Stimulated activated CD4-positive, alpha-beta T cell treated with anti-CD3 and anti-CD28 coated beads, Interleukin-1b, Interleukin-23, amount 100 ng/mL, for 4 hours (primary cell): ENCODE results near the gene CSTB.
A peak's percentile ranks its signal among the peaks of the same experiment; 100 is the strongest.
"Not testable (repeated sequence)": the region's sequence is repeated elsewhere in the genome, so short reads cannot be mapped to it uniquely, and the experiment has no call there.

Experiments used
- DNase-seq, 2 donors: peaks; one replicate each; pipeline ENCODE4 v3.0.0-alpha.2; 2020; ENCODE audit warnings: low read depth in 2 of 2

Gene CSTB, protein sequence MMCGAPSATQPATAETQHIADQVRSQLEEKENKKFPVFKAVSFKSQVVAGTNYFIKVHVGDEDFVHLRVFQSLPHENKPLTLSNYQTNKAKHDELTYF

DNA sequence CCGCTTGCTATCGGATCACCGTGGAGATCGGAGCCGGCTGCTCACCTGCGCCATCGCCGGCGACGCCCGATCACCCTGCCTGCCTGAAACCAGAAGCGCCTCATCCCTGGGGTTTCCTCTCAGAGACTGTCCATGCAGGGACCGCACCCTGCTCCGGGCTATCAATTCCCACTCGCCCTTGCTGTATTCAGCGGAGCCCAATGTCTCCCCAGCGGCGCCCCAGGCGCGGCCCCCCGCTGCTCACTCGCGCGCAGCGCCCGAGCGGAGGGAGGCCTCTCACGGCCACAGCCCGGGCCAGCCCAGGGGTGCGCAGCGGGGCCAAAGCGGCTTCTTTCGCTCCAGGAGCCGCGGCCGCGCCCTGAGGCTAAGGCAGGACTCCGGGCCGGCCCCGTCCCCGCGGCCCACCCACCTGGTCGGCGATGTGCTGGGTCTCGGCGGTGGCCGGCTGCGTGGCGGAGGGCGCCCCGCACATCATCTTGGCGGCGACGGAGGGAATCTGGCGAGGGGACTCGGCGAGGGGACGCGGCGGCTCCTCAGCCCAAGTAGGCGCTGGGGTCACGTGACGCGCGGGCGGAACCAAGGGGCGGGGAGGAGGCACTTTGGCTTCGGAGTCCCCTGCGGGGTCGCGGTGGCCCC lies at the start of gene CSTB:
Gene CSTB, minus strand, starts transcription at position 514 of the 636 bp plus-strand sequence. Its CDS starts 39 bp downstream, at position 475.
- DNase-seq: peak; percentile 80

DNA sequence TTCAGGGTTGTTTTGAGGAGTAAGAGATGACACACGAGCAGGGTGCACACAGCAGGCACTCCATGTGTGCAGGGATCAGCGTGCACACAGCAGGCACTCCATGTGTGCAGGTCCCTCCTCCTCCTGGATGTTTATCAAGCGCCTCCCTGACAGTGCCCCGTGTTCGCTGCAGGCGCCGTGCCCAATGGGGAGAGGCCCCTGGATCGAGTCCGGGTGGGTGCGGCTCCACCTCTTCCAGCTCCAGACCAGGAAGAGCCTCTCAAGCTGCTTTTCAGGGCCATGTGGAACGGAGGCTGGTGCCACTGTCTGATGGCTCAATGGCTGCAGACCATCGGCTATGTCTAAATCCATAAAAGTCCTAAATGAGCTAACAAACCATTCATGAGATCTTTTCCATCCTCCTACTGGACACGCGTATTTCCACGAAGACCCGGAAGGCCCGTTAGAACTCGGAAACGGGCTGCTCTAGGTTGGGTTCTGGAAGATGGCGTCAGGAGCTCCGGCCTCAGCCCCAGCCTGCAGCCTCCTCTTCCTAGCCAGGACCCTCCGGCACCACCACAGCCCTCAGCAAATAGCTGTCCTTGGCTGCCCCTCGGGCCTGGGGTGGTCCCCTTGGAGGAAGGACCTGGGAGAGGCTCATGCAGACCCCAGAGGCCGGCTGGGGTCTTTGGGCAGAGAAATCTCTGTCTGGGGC lies 49.3 kb upstream of the CSTB start:
- DNase-seq: no peak

DNA sequence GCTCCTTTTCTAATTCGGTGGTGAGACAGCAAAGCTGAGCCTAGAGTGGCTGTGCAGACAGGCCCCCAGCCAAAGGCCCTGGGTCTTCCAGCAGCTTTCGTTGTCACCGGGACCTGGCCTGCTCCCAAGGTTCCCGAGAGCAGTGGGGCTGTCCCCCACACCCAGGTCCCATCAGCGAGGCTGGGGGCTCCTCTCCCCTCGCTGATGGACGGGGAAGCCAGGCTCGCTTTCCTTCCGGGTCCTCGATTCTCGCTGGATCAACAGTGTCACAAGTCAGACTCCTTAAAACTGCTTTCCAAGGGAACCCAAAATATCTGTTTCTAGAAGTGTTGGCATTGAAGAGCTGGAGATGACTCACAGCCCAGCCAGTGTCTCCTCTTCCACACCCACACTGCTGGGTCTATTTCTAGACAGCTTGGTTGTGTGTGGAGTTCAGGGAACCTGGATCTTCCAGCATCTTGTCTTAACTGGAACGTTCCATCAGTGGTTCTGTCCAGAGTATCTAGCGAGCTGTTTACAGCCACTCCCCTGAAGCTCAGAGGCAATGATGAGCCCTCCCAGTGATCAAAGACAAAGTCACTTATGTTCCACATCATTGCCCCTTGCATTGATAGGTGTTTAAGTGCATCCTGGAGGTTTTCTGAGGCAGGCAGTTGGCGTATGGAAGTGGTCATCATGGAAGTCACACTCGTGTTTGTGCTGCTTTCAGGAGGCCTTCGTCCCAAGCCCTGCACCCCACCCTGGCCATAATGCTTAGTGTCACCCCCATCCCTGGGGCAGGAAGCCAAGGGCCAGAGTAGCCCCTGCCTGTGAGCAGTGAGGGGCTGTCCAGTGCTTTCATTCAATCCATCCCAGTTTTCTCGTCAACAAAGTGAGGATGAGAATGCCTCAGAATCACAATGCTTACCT lies 48.5 kb upstream of the CSTB start:
- no peak for DNase-seq

DNA sequence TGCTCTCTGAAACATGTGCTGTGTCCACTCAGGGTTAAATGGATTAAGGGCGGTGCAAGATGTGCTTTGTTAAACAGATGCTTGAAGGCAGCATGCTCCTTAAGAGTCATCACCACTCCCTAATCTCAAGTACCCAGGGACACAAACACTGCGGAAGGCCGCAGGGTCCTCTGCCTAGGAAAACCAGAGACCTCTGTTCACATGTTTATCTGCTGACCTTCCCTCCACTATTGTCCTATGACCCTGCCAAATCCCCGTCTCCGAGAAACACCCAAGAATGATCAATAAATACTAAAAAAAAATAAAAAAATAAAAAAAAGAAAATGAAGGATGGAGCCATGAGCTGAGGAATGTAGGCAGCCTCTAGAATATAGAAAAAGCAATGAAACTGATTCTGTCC lies 46.6 kb upstream of the CSTB start:
- not testable (repeated sequence) for DNase-seq

DNA sequence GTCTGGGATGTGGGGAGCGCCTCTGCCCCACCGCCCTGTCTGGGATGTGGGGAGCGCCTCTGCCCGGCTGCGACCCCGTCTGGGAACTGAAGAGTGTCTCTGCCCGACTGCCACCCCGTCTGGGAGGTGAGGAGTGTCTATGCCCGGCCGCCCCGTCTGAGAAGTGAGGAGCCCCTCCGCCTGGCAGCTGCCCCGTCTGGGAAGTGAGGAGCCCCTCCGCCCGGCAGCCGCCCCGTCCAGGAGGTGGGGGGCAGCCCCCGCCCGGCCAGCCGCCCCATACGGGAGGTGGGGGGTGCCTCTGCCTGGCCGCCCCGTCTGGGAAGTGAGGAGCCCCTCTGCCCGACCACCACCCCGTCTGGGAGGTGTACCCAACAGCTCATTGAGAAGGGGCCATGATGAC lies 46.1 kb upstream of the CSTB start:
- DNase-seq: not testable (repeated sequence)

DNA sequence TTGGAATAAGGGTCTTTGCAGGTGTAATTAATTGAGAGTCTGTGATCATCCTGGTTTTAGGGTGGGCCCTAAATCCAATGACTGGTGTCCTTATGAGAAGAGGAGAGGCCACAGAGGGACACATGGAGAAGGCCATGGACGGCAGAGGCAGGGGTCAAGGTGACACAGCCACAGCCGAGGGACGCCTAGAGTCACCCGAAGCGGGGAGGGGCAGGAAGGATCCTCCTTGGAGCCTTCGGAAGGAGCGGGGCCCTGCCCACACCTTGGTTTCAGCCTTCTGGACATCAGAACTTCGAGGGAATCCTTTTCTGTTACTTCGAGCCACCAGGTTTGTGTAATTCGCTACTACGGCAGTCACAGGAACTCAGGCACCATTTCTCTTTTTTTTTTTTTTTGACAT lies 44.4 kb upstream of the CSTB start:
- DNase-seq: no peak

DNA sequence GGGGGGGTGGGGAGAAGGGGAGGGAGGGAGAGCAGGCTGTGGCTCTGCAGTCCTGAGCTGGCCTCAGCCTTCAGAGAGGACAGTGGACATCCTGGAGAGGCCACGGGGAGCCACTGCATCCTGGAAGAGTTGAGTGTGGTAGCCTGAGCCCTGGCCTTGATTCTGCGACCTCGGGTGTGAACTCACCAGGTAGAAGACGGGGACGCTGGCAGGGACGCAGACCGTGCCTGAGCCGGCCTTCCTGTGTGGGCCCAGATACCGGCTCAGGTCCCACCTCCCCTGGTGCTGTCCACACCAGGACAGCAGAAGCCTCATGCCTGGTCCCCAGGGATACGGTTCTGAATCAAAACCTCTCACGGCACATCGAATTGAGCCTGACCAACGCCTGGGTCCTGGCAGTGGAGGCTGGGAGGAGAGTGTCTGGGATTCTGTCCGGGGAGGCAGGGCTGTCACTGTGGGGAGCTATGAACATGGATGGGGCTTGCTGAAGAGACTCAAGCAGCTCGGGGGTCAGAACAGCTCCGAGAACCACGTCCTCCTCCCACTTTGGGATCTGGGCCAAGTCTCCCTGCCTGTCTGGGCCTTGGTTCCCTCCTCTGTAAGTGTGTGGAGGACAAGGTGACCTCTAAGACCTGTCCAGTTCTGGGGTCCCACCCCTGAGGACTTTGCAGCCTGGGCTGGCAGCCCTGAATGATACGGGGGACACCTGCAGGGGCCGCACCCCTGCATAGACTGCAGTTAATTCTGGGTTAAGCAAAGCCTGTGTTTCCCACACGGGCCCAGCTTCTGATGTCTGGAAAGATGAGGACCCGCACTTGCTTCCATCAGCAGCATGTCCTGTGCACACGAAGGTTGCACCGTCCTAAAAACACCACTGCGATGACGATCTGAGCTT lies 43.6 kb upstream of the CSTB start:
- DNase-seq: no peak

DNA sequence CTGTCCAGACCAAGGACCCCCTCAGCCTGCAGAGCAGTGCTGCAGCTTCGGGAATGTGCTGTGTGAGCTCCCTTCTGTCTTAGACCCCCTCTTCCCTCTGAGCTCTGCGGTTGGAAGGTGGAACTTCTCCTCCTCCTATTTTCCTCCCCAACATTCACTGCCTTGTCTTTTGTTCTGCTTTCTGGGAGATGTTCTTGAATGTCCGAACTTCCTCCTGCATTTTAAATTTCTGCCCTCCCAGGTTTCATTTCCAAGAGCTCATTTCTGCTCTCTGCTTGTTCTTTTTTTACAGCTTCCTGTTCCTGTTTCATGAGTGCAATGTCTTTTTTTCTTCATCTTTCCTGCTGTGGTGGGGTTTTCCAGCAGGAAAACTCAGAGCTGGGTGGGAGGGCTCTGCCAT lies 42.6 kb upstream of the CSTB start:
- DNase-seq: no peak

DNA sequence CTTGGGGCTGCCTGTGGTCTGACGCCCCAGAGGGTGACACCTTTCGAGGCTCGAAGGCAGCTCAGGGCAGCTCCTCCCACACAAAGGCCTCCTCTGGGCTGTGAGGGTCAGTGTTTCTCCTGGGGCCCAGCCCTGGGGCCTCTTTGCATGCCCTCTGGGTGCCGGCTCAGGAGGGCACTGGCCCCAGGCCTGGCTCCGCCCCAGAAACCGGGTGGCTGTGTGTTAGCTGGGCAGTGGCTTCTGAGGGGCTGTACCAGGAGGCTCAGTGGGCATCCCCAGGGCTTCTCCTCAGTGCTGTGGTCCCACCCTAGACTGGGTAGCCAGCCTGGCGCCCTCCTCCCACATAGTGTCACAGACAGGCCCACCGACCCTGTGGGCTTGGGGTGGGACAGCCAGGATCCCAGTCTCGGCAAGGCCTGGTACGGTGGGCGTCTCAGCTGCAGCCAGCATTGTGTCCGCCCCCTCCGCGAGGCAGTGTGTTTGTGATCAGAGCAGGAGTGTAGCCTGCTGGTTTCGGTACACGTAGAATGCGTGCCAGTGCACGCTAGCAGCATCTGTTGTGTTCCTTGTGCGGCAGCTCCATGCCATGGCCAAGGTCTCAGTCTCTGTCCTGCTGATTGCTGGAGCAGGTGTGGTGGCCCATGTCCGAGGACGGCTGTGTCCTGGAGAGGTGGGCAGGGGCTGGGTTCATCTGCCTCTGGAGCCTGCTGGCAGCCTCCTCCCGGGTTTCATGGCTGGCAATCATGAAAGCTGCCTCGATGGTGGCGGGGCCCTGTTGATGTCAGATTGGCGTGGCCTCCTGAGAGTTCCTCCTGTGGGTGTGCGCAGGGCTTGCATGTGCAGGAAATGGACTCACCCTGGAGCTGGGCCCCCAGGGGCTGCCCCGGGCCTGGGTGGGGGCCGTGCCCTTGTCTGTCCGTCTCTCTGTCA lies 41.3 kb upstream of the CSTB start:
- DNase-seq: no peak

DNA sequence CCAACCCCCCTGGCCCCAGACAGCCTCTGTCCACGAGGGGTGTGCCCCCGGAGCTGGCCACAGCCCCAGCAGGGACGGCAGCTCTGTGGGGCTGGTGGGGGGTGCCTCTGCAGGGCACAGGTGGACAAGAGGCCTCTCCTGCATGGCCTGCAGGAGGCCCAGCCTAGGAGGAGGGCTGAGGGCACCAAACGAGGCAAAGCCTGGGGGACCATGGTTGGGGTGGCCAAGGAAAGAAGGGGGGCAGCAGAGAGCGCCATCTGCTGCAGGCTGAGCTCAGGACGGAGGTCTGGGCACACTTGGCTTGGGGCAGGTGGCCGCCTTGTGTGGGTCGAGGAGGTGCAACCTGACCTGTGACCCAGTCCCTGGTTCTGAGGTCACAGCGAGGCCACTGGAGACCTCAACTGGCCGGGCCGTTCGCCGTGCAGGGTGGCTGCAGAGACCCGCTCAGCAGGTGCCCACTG lies 40.5 kb upstream of the CSTB start:
- no peak for DNase-seq

DNA sequence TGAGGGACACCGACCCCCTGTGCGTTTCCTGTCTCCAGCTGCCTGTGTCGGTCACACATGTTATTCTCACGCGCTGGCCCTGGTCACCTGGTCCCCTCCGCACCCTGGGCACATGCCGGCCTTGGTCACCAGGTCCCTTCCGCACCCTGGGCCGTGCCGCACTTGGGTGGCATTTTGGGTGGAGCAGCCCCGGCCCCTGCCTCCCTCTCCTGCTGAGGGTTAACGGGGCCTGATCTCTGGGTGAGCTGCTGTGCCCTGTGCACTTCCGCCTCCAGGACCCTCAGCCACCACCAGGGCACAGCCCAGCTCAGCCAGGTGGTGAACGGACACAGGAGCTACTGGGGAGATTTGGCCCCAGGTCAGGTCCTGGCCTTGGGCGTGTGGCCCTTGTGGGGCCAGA lies 39.9 kb upstream of the CSTB start:
- no peak for DNase-seq

DNA sequence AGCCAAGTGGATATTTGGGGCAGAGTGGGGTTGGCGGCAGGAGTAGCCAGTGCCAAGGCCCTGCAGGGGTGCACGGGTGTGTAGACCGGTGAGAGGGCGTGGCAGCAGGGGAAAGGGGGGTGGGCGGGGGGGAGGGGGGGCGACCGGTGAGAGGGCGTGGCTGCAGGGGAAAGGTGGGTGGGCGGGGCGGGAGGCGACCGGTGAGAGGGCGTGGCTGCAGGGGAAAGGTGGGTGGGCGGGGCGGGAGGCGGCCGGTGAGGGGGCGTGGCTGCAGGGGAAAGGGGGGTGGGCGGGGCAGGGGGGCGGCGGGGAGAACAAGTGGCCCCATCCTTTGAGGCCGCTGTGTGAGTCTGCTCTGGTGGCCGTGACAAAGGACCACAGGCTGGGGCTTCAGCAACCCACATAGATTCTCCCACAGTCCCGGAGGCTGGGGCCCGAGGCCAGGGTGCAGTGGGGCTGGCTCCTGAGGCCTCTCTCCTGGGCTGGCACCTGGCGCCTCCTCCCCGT lies 39.1 kb upstream of the CSTB start:
- no peak for DNase-seq

DNA sequence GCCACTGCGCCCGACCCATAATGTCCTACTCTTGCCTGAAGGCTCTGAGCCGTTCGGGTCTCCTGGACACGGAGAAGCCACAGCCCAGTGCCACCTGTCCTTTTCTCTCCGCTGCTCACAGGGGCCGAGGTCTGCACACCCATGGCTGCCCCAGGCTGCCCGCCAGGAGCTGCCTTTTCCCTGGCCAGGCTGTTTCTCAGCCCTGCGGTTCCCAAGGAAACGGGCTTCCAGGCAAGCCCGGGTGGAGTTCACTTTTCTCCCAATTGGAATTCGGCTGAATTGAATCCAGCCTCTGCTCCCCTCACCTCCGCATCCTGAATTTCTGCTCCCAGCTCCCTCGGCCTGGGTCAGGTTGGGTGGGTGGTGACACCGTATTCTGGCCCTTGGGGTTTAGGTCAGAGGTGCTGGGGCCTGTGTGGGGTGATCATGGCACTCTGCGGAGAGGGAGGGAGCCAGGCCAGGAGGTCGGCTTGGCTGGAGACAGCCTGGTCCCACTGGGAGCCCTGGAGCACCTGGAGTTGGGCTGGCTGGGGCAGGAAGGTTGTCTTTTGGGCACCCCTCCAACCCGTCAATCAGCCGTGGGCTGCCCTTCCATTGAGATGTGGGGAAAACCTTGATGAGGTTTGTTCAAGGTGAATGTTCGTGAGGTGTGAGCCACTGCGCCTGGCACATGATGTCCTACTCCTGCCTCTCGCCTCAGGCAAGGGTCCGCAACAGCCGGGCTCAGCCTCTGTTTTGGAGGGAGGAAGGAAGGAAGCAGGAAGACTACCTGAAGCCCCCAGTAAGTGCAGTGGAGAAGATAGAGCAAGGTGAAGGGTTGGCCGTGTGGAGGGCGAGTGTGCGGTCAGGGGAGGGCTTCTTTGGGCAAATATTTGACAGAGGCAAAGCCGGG lies 38.4 kb upstream of the CSTB start:
- DNase-seq: no peak

DNA sequence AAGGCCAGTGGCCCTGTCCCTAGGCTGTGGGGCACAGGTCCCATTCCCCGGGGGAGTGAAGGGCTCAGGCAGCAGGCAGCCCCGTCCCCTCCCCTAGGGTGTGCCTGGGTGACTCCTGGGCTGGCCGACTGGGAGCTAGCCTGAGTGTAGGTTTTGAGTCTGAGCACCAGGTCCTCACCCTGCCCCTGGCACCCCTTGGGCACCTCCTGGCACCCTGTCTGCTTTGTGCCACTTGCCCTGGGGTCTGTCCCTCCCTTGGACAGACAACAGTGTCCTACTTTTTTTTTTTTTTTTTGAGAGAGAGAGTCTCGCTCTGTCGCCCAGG lies 37.5 kb upstream of the CSTB start:
- no peak for DNase-seq

DNA sequence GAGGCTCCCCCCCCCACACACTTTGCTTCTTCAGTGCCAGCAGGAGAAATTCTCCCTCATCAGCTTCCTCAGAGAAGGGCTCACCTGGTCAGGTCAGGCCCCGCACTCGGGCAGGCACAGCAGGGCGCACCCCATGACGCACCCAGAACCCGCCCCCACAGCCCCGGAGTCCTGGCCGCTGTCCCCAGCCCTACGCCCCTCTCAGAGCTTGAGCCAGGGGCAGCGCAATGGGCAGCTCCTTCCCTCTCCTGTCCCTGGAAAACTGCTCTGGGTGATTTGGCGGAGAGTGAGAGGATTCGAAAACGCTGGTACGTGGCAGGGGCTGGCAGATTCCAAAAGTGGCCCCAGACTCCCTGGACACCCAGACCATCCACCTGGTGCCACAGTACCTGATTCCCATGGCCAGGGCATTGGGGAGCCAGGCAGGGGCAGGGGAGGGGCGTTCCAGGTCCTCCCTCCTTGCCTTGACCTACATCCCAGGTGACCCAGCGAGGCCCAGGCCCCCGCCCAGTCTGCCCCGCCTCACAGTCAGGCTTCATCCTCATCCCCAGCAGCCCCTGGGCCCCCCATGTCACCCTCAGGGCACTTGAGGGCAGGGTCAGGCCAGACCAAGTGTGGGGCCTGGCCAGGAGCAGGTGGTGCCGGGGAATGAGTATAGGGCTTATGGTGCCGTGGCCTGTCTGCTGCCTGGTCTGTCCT lies 37.0 kb upstream of the CSTB start:
- DNase-seq: no peak

DNA sequence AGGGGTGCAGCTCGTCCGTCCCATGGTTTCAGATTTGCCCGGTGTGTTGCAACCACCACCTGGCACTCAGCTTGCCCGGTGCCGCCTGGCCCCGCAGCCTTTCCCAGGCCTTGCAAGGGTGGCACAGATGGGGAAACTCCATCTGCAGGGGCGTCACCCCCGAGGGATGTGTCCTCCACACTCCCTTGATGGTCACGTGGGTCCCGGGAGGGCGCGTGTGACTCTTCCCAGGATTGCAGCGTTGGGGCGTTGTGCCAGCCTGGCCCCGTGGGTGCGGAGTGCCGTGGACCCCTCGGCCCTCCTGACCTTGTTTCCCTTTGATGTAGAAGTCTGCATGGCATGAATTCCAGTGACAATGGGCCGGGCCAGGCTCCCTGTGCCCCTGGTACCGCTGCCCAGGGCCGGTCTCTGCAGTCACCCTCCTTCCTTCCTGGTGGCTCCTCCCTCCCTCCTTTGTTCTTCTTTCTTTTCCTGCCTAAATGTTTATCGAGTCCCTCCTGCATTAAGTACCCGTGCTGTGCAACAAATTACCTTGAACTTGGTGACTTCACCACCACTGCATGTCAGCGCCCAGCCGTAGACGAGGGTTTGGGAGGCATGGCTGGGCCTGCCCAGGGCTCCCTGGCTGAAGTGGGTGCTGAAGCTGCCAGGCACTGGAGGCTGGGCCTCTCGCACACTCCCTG lies 36.2 kb upstream of the CSTB start:
- DNase-seq: no peak

DNA sequence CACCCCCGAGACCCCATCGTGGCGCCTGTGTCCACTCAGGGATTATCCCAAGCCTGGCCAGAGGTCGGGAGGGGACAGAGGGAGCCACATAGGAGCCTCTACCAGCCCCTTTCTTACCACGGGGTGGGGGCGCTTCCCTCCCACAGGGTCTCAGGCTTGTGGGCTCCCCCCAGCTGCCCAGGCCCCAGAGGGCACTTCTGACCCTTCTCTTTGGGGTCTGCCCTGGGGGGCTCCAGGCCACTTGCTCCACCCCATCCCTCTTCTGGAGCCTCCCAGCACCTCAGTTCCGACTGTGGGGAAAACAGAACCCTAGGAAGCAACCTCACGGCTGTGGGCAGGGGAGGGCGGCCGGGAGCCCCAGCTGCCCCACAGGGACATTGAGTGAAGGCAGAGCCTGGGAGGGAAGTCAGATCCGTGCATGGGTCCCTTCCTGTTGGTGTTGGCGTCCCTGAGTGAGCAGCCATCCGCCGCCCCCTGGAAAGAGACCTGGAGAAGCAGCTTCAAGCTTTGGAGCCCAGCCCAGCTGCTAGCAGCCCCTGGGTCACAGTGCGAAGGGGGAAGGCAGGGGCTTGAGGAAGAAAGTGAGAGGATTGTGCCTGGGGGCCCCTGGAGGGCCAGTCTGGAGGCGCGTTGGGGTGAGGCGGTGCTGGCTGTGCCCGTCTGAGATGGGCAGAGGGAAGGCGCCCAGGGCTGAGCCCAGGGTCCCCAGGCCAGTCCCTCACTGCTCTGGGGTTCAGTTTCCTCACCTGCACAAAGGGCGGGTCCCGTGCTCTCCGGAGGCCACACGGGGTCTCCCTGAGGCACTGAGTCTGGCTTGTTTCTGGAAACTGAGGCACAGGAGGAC lies 35.4 kb upstream of the CSTB start:
- no peak for DNase-seq
